Progenitor cell of endocrine pancreas (in vitro differentiated cells): ENCODE results near the gene HPS1. TPM values are rescaled to one million over a fixed set of nuclear protein-coding genes. Genes with fewer than 3 reads are reported as not detected.
A peak's percentile ranks its signal among the peaks of the same experiment; 100 is the strongest.

Experiments
- DNase-seq: peaks from one replicate; pipeline ENCODE4 v3.0.0; 2021; ENCODE audit warnings: low spot score; ENCODE audit not compliant: unreplicated experiment
- H3K27ac Mint-ChIP-seq: 2 replicates; pipeline ENCODE4 v1.8.0; 2021; ENCODE audit warnings: mild to moderate bottlenecking, moderate library complexity, mixed read lengths
- H3K27me3 Mint-ChIP-seq: 2 replicates; pipeline ENCODE4 v1.8.0; 2021; ENCODE audit warnings: mixed read lengths
- H3K36me3 Mint-ChIP-seq: 2 replicates; pipeline ENCODE4 v1.8.0; 2022; ENCODE audit warnings: mixed read lengths; ENCODE audit not compliant: insufficient read depth
- H3K4me1 Mint-ChIP-seq: 2 replicates; pipeline ENCODE4 v1.8.0; 2021; ENCODE audit warnings: low read depth, mixed read lengths
- H3K4me3 Mint-ChIP-seq: 2 replicates; pipeline ENCODE4 v1.8.0; 2021; ENCODE audit warnings: low read depth, mild to moderate bottlenecking, moderate library complexity, mixed read lengths
- H3K9me3 Mint-ChIP-seq: 2 replicates; pipeline ENCODE4 v1.8.0; 2021; ENCODE audit warnings: low read depth, mixed read lengths
- total RNA-seq: library from RNA; stranded (reverse); gene quantifications from 2 replicates; pipeline ENCODE4 v1.2.1, GENCODE V29; 2021
- TF ChIP-seq, protein P1 (sequence below): fragments of 200-600 bp; sonication (generic); IDR thresholded peaks from one replicate; pipeline ENCODE4 v1.5.0; 2021; ENCODE audit warnings: antibody characterized with exemption, mild to moderate bottlenecking; ENCODE audit not compliant: unreplicated experiment

Gene HPS1
- total RNA-seq, 1 donor from 2014 or later: 52.1 TPM

DNA sequence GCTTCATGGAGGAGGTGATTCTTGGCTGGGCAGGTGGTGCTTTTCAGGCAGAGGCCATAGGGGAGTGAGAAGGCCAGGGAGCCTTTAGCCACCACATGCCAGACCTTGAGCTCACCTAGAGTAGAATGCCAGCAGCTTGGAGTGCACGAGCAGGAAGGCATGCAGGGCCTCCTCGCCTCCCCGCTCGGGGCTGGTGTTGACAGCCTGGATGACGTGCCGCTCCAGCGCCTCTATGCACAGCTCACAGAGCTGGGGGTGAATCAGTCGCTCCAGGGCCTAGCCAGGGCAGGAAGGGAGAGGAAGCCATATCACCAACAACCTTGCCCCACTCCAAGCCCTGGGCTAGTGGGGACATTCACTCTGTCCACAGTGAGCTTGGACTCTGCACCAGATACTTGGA, 15.7 kb downstream of the HPS1 start:
- no peaks in the 10 kb centered on the region for H3K27me3 Mint-ChIP-seq
- no peak for DNase-seq
- no peak overlapping the region for H3K4me3 Mint-ChIP-seq
- TF ChIP-seq, protein P1, sequence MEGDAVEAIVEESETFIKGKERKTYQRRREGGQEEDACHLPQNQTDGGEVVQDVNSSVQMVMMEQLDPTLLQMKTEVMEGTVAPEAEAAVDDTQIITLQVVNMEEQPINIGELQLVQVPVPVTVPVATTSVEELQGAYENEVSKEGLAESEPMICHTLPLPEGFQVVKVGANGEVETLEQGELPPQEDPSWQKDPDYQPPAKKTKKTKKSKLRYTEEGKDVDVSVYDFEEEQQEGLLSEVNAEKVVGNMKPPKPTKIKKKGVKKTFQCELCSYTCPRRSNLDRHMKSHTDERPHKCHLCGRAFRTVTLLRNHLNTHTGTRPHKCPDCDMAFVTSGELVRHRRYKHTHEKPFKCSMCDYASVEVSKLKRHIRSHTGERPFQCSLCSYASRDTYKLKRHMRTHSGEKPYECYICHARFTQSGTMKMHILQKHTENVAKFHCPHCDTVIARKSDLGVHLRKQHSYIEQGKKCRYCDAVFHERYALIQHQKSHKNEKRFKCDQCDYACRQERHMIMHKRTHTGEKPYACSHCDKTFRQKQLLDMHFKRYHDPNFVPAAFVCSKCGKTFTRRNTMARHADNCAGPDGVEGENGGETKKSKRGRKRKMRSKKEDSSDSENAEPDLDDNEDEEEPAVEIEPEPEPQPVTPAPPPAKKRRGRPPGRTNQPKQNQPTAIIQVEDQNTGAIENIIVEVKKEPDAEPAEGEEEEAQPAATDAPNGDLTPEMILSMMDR: no peak
- peaks cover 45% of the 10 kb centered on the region for H3K36me3 Mint-ChIP-seq
- peaks cover 9% of the 10 kb centered on the region for H3K9me3 Mint-ChIP-seq
- no peaks in the 10 kb centered on the region for H3K4me1 Mint-ChIP-seq
- no peak overlapping the region for H3K27ac Mint-ChIP-seq

DNA sequence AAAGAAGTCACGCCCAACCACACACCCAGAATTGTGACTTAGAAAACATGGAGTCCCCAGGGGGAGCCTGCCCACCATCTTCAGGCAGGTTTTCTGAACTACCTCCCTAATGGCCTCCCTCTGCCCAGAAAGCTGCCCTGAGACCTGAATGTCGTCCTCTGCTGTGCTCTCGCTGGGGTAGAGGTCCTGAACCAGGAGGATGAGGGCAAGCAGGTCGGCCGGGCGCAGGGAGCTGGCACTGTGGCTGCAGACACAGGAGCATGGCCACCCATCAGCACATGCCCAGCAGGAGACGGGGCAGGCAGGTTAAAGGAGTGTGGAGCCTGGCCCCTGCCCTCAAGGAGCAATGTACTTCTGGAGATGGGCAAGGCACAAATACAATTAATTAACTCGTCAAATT, 16.3 kb downstream of the HPS1 start:
- Mint-ChIP-seq H3K27ac (no peak overlapping the region), H3K4me3 (no peak overlapping the region), H3K36me3 (peaks cover 41% of the 10 kb centered on the region), H3K4me1 (no peaks in the 10 kb centered on the region), H3K27me3 (no peaks in the 10 kb centered on the region), H3K9me3 (peaks cover 9% of the 10 kb centered on the region)
- DNase-seq: no peak
- TF ChIP-seq, protein P1: no peak

DNA sequence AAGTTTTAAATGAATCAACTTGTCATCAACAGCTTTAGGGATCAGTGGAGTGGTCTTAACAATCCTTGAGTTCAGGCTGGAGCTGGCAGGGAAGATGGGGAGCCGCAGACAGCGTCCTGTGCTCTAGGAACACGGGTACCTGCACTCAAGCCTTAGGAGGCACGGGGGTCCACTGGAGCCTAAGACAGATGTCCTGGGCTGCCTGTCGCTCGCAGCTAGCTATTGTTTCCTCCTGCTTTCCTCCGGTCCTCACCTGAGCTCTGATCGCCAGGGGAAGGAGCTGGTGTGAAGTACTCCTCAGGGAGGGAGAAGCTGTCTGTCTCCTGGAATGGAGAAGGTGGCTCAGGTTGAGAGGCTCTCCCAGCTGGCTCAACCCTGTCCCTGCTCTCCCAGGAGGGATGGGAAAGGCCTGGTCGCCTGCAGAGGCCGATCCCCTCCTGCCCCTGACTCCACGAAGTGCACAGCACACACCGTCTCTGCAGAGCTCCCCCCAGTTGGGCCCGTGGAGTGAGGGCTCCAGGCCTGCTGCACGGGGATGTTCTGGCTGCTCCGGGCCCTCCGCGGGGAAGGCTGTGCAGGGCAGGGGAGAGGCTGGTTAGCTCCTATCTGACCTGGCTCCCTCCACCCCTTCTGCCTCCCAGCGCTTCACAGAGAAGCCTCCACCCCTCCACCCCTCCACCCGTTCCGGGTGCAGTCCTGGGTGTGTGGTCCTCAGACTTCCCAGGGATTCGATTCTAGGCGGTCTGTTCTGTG, 17.2 kb downstream of the HPS1 start:
- TF ChIP-seq, protein P1: no peak
- Mint-ChIP-seq H3K4me3 (no peak overlapping the region), H3K36me3 (peaks cover 35% of the 10 kb centered on the region), H3K27ac (no peak overlapping the region), H3K27me3 (no peaks in the 10 kb centered on the region), H3K4me1 (no peaks in the 10 kb centered on the region), H3K9me3 (peaks cover 9% of the 10 kb centered on the region)
- no peak for DNase-seq

DNA sequence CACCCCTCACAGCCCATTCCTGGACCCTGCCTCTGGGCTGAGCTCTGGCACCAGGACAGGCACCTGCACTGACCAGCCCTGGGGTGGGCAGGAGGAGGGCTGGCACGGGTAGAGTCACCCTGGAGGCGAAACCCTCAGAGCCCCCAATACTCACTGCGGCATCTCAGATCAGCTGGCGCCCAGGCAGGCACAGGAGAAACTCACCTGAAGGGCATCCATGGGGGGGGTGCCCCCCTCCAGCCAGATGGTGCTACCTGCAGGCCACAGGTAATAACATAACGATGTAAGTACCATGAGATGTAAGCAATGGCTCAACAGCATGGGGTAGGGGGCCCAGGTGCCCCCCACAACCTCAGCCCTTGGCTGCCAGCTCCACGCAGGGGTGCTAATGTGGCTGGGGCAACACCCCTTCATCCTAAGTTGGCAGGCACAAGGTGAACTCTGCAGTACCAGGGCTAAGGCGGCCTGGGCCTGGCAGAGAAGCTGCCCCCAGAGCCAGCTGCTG, 19.7 kb downstream of the HPS1 start:
- TF ChIP-seq, protein P1: no peak
- H3K27ac Mint-ChIP-seq: no peak overlapping the region
- no peak overlapping the region for H3K4me3 Mint-ChIP-seq
- peaks cover 16% of the 10 kb centered on the region for H3K36me3 Mint-ChIP-seq
- H3K4me1 Mint-ChIP-seq: no peaks in the 10 kb centered on the region
- no peak for DNase-seq
- H3K9me3 Mint-ChIP-seq: peaks cover 3% of the 10 kb centered on the region
- H3K27me3 Mint-ChIP-seq: no peaks in the 10 kb centered on the region

DNA sequence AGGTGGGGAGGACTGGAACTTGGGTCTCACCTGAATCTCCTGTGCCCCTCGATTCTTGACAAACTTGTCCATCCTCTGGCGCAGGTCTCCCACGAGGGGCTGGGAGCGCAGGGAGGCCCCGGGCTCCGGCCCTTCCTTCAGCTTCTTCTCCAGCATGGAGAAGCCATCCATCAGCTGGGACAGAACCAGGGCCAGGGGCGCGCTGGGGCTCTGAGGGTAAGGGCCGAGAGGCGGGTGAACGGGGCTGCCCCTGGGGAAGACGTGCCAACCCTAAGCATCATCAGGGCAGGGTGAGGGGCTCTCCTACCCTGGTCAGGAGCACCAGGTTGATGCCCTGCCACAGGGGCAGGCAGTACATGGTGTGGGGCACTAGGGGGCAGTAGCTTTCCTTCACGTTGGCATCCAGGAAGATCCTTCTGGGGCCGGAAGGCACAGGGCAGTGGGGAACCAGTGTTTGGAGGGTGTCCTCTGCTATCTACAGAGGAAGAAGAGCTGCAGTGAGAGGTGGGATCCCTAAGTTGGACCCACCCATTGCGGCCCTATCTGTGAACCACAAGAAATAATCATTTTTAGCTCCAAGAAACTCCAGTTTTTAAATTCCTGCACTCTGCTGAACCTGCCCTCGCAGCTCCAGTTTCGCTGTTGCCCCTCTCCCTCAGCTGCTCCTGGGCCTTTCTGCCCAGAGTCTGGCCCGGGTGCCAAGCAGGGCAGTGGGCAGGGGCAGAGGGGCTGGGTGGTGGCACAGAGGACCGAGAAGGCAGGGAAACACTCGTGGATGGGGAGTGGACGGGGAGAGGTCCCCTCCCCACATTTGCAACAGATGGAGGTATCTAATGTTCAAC, 21.0 kb downstream of the HPS1 start:
- Mint-ChIP-seq H3K4me1 (no peaks in the 10 kb centered on the region), H3K27ac (no peak overlapping the region), H3K4me3 (no peak overlapping the region), H3K27me3 (no peaks in the 10 kb centered on the region), H3K36me3 (peaks cover 5% of the 10 kb centered on the region), H3K9me3 (no peaks in the 10 kb centered on the region)
- TF ChIP-seq, protein P1: peak; percentile 68
- DNase-seq: no peak
